Inferior parietal cortex (tissue), 1 donor: ENCODE results near the gene INTS12.
"Not testable (repeated sequence)": the region's sequence is repeated elsewhere in the genome, so short reads cannot be mapped to it uniquely, and the experiment has no call there.

Experiments
- DNase-seq: peaks from one replicate; pipeline ENCODE4 v3.0.0-alpha.2; 2016; ENCODE audit errors: extremely low spot score

Gene INTS12

DNA sequence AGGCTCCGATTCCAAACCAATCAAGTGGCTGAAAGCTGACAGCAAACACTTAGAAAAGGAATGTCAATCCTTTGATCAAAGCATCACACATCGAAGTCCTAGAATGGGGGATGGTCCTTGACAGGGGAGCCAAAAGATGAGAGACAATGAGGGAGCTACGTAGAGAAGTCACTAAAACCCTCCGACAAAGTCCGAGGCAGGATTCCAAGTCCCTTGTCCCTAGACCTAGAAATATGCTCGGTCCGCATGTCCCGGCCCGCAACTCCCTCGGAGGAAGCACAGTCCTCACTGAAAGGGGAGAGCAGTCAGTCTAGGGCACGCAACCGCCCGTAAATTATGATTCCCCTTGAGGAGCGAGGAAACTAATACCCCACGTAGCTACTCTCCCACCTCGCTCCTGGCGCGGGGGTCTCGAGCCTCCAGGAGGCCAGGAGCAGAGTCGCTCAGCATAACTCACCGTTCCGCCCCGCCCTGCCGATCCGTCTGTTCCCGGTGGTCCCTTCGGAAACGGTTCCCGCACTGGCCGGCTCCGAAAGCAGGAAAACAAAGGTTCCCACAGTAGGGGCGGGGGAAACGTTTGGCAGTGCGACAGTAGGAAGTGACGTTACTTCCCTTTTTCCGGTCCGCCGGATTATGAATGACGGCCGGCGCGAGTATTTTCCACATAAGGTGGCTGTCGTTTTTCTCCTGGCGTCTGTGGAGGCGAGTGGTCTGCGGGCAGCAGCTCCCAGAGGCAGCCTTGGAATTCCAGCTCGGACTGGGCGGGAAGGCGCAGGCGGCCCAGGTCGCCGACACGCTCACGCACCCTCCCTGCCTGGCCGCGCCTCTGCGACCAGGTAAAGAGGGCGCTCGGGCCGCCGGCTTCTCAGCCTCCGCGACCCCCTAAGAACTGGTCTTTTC, at the start of gene INTS12, which contains the start of gene GSTCD:
Gene INTS12 (minus strand): TSS at position 509 of the 900 bp plus-strand sequence. CDS start 8,684 bp downstream, outside the sequence.
Gene GSTCD (plus strand): TSS at position 604 of the 900 bp plus-strand sequence. CDS start 8,830 bp downstream, outside the sequence.
- peak; percentile 96 for DNase-seq

DNA sequence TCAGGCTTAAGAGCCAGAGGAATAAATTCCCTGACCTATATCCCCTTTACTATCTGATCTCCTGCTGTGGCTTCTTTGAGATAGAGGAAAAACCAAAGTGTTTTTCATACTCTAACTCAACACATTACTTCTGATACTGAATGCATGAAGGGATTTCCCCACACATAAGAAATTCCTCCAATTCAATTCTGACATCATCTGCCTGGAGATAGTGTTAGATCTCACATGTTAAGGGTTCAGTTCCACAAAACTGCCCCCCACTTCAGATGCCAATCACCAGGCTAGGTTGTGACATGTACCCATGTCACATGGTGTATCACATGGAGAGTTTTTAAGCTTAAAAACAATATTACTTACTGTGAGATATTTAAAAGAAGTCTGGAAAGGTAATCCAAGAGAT, 46.9 kb upstream of the INTS12 start:
- no peak for DNase-seq

GRCh38 chr4:105753361-105753760, 44.9 kb upstream of the INTS12 start:
- no peak for DNase-seq

GRCh38 chr4:105751718-105752299, 43.3 kb upstream of the INTS12 start:
- no peak for DNase-seq

DNA sequence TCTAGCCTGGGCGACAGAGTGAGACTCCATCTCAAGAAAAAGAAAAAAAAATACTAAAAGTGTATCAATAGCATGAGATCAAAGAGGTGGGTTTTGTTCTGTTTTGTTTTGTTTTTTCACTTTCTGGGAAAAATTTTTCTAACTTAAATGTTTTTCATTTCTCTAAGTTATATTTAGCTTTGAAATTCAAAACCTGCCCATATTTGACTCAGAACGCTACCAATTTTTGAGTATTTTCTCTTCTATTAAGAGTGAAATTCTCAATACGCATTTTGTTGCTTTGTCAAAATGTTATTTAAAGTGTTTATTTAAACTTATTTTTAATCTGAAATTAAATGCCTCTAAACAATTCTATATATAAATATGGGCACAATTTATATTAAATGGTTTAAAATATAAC, 39.7 kb upstream of the INTS12 start:
- DNase-seq = no peak

- DNase-seq = no peak
Observed at GRCh38 chr4:105741548-105741947, 33.1 kb upstream of the INTS12 start.

DNA sequence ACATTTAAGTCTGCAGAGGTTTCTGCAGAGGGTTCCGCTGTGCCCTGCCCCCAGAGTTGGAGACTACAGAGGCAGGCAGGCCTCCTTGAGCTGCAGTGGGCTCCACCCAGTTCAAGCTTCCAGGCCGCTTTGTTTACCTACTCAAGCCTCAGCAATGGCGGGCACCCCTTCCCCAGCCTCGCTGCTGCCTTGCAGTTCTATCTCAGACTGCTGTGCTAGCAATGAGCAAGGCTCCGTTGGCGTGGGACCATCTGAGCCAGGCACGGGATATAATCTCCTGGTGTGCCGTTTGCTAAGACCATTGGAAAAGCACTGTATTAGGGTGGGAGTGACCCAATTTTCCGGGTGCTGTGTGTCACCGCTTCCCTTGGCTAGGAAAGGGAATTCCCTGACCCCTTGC, 26.7 kb upstream of the INTS12 start:
- DNase-seq = not testable (repeated sequence)

- not testable (repeated sequence) for DNase-seq
Observed at GRCh38 chr4:105729895-105730294, 21.4 kb upstream of the INTS12 start.

GRCh38 chr4:105725623-105726022, 17.1 kb upstream of the INTS12 start:
- DNase-seq = no peak

DNA sequence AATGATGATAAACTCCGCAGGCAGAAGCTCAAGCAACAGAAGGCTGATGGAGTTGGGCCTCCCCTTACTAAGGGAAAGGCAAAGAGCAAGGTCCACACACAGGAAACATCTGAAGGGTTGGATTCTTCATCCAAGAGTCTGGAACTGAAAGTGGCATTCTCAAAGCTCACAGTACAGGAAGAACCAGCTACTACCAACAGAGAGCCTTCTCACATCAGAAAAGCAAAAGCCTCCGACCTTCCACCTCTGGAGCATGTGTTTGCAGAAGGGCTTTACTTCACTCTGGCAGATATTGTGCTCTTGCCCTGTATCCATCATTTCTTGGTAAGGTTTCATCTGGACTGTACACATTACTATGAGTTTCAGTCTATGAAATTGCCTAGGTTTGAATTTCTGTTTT, 10.7 kb upstream of the INTS12 start:
- DNase-seq = no peak

GRCh38 chr4:105715692-105716278, 7.3 kb upstream of the INTS12 start:
- DNase-seq = peak; percentile 69

DNA sequence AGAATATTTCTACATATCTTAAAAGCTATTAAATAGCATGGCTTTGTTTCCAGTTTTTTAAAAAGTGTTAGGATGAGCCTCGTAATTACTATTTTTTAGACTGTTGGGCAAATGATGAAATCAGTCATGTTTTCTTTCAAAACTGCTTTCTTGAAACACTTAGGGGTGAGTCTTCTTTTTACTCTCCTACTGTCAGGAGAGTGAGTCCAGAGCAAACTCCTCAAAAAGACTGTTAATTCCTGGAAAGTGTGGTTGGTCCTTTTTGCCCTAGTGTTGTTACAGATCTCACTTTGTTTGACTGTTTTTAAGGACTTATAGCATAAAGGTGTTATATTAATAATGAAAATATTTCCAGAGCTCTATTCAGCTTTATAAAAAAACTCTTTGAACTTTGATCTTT, 6.4 kb upstream of the INTS12 start:
- DNase-seq = no peak

DNA sequence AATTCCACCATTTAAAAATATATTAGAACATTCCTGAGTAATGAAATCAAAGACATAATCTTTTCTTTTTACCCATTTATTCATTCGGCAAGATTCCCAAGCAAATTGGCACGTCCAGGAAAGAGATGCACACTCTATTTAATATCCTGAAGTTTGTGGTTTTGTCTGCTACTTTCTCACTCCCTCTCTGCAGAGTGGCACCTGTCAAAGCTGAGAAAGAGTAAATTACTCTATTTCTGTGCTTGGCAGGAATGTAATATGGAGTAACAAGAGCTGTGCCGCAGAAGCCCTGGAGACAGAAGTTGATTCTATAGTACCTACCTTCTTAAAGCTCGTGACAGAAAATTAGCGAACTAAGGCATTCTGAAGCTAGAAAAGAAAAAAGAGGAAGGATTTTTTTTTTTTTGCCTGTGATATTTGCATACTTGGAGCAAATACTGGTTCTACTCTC, 5.6 kb upstream of the INTS12 start:
- no peak for DNase-seq

- no peak for DNase-seq
Observed at GRCh38 chr4:105712766-105713165, 4.3 kb upstream of the INTS12 start.

DNA sequence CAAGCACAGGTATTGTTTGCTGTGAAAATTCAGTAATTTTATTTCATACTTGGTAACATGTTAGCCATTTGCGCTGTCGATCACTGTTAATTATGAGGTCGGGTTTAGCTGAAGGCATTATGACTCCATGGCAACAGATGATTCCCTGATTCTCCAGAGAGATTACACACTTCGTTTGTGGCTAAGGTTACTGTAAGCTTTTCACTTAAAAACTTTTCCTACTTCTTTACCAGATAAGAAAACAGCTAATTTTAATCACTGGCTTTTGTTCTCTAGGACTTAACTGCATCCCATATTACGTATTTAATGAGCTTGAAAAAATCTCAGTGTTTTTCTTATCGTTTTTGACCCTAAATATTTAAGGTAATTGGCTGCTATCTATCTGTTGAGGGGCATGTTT, 2.2 kb upstream of the INTS12 start:
- DNase-seq = no peak

- no peak for DNase-seq
Observed at GRCh38 chr4:105710012-105710600, 1.6 kb upstream of the INTS12 start.

DNA sequence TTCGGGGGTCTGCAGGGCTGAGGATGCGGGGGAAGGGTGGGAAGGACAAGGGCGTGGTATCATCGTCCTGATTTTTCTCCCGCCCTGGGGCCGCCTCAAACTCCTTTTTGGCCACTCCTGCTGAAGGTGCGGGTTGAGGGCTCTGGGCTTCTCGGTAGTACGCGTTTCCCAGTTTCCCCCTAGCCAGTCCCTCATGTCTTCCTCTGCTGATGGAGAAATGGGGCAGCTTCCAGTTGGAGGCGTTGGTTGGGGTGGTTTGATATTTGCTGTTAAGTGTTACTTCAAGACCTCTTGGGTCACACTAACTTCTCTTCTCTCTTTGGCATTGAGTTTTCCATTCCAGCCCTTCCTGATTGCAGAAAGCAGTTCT, 577 bp upstream of the INTS12 start:
- no peak for DNase-seq

- no peak for DNase-seq
Observed at GRCh38 chr4:105707782-105708180, 708 bp downstream of the INTS12 start.

DNA sequence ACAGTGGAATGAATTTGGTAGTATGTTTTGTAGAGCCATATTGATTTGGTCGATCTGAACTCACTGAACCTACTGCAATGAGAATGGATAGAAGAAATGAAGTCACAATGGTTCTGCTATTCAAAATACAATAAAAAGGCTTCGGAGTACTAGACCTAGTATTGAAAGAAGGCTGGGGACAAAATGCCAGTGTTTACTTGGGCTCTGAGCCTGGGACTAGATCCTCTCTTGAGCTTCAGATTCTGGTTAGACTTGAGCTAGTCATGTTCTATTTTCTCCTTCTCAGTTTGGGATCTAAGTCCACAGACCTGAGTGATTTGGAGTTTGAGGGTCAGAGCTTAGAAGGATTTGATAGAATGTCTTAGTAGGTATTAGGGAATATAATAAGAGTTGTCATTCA, 9.9 kb downstream of the INTS12 start:
- DNase-seq = no peak

- not testable (repeated sequence) for DNase-seq
Observed at GRCh38 chr4:105695832-105696231, 12.7 kb downstream of the INTS12 start.

GRCh38 chr4:105694812-105695211, 13.7 kb downstream of the INTS12 start:
- not testable (repeated sequence) for DNase-seq

DNA sequence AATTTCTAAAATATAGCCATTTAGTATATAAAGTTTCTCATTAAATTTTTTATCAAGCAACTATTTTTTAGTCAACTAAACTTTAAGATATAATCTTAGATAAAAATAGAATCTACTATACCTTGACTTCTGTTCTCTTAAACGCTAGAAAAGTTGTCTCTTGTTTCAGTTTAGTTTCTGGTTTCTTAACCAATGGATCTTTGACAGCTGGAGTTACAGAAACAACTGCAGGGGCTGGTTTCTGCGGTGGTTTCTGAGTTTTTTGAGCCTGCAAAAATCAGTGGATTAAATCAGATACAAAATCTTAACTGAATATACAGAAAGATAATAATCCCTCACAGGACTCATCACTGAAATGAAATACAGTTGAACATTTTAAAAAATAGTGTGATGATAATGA, 21.9 kb downstream of the INTS12 start:
- DNase-seq = no peak
